GM23338 (cell line): ENCODE data around the gene POLE. TPM values are rescaled to one million over a fixed set of nuclear protein-coding genes. Genes with fewer than 3 reads are reported as not detected.

Experiments
- ATAC-seq: fragments of 200-7000 bp; cut with Tn5 transposase; 3 replicates; pipeline ENCODE4 v1.9.1; 2020
- DNase-seq: peaks from one replicate; pipeline ENCODE4 v3.0.0-alpha.2; 2015; ENCODE audit warnings: low spot score
- H2AFZ ChIP-seq: fragments of 200-600 bp; sonication (generic); 2 replicates; pipeline ENCODE4 v1.8.0; 2016; ENCODE audit warnings: antibody characterized with exemption, mild to moderate bottlenecking, moderate library complexity
- H3F3A ChIP-seq: fragments of 200-600 bp; sonication (generic); replicated peaks from 2 replicates; pipeline ENCODE4 v1.8.0; 2017; ENCODE audit warnings: antibody characterized with exemption, mixed run types, low read depth
- H3K27ac ChIP-seq: fragments of 200-600 bp; sonication (generic); 2 replicates; pipeline ENCODE4 v1.6.1; 2016; ENCODE audit warnings: low read depth
- H3K27me3 ChIP-seq: fragments of 200-600 bp; sonication (generic); 2 replicates; pipeline ENCODE4 v1.8.0; 2016; ENCODE audit warnings: mild to moderate bottlenecking, mixed run types, moderate library complexity; ENCODE audit not compliant: insufficient read depth
- H3K36me3 ChIP-seq: fragments of 200-600 bp; sonication (generic); 2 replicates; pipeline ENCODE4 v1.8.0; 2016; ENCODE audit warnings: mild to moderate bottlenecking; ENCODE audit not compliant: insufficient read depth
- H3K4me1 ChIP-seq: fragments of 200-600 bp; sonication (generic); 2 replicates; pipeline ENCODE4 v1.8.0; 2016; ENCODE audit warnings: mild to moderate bottlenecking, moderate library complexity; ENCODE audit not compliant: insufficient read depth
- H3K4me2 ChIP-seq: fragments of 200-600 bp; sonication (generic); 2 replicates; pipeline ENCODE4 v1.7.1; 2017; ENCODE audit warnings: mixed run types
- H3K4me3 ChIP-seq: fragments of 200-600 bp; sonication (generic); 2 replicates; pipeline ENCODE4 v1.6.1; 2016; ENCODE audit warnings: mixed run types
- H3K79me2 ChIP-seq: fragments of 200-600 bp; sonication (generic); replicated peaks from 2 replicates; pipeline ENCODE4 v1.8.0; 2017; ENCODE audit warnings: mild to moderate bottlenecking; ENCODE audit not compliant: insufficient read depth
- H3K9me2 ChIP-seq: fragments of 200-600 bp; sonication (generic); 2 replicates; pipeline ENCODE4 v1.8.0; 2017; ENCODE audit not compliant: insufficient read depth
- H4K20me1 ChIP-seq: fragments of 200-600 bp; sonication (generic); replicated peaks from 2 replicates; pipeline ENCODE4 v1.8.0; 2017; ENCODE audit warnings: mild to moderate bottlenecking; ENCODE audit not compliant: insufficient read depth
- H3K27ac Mint-ChIP-seq: 2 replicates; pipeline ENCODE4 v1.8.0; 2020; ENCODE audit warnings: inconsistent platforms, mild to moderate bottlenecking, moderate library complexity, mixed read lengths
- H3K27me3 Mint-ChIP-seq: 3 replicates; pipeline ENCODE4 v1.8.0; 2022; ENCODE audit warnings: low read depth, mild to moderate bottlenecking, moderate library complexity, mixed read lengths, inconsistent platforms; ENCODE audit not compliant: insufficient read depth, poor library complexity
- H3K36me3 Mint-ChIP-seq: 3 replicates; pipeline ENCODE4 v1.8.0; 2021; ENCODE audit warnings: low read depth, mild to moderate bottlenecking, inconsistent platforms, moderate library complexity, mixed read lengths
- H3K4me1 Mint-ChIP-seq: 3 replicates; pipeline ENCODE4 v1.8.0; 2020; ENCODE audit warnings: mild to moderate bottlenecking, inconsistent platforms, mixed read lengths
- H3K4me3 Mint-ChIP-seq: 3 replicates; pipeline ENCODE4 v1.8.0; 2021; ENCODE audit warnings: moderate library complexity, mild to moderate bottlenecking, inconsistent platforms, mixed read lengths
- H3K9me3 Mint-ChIP-seq: 3 replicates; pipeline ENCODE4 v1.8.0; 2020; ENCODE audit warnings: moderate library complexity, mild to moderate bottlenecking, inconsistent platforms, mixed read lengths
- EZH2 ChIP-seq: fragments of 200-600 bp; sonication (generic); IDR thresholded peaks from one replicate; pipeline ENCODE4 v1.8.0; 2017; ENCODE audit warnings: antibody characterized with exemption, mild to moderate bottlenecking, low read depth; ENCODE audit not compliant: unreplicated experiment
- EZH2phosphoT487 ChIP-seq: fragments of 200-600 bp; sonication (generic); IDR thresholded peaks from one replicate; pipeline ENCODE4 v1.8.1; 2018; ENCODE audit warnings: antibody characterized with exemption; ENCODE audit not compliant: unreplicated experiment
- JUNB ChIP-seq: IDR thresholded peaks from one replicate; pipeline ENCODE4 v1.6.1; 2016; ENCODE audit warnings: antibody characterized with exemption; ENCODE audit not compliant: unreplicated experiment
- NANOG ChIP-seq: IDR thresholded peaks from 2 replicates; pipeline ENCODE4 v1.6.1; 2016; ENCODE audit warnings: antibody characterized with exemption, borderline replicate concordance
- POLR2AphosphoS5 ChIP-seq: IDR thresholded peaks from 2 replicates; pipeline ENCODE4 v1.6.1; 2016; ENCODE audit warnings: antibody characterized with exemption, low read depth
- ZNF114 ChIP-seq: fragments of 250-450 bp; sonication (Bioruptor Pico); IDR thresholded peaks from 2 replicates; pipeline ENCODE4 v1.5.0; 2020; ENCODE audit warnings: mild to moderate bottlenecking, moderate library complexity
- ZNF331 ChIP-seq: fragments of 250-450 bp; sonication (Bioruptor Pico); IDR thresholded peaks from 2 replicates; pipeline ENCODE4 v1.5.0; 2020; ENCODE audit warnings: low read depth, mild to moderate bottlenecking, moderate library complexity
- ZNF462 ChIP-seq: fragments of 250-450 bp; sonication (Bioruptor Pico); IDR thresholded peaks from 2 replicates; pipeline ENCODE4 v1.5.0; 2020; ENCODE audit warnings: mild to moderate bottlenecking, moderate library complexity
- polyA plus RNA-seq: library from polyadenylated mRNA; unstranded; fragments of >200 nt; fragmentation: Nextera tagmentation; extraction: Ambion mirVana; gene quantifications from 2 replicates; pipeline ENCODE4 v1.2.1, GENCODE V29; 2016
- total RNA-seq: library from RNA; depleted of rRNA; stranded (reverse); fragments of >200 nt; shearing (Covaris generic); gene quantifications from 2 replicates; pipeline ENCODE4 v1.2.3, GENCODE V29; 2014

Gene POLE
- total and polyA plus RNA-seq, 2 experiments from 2014 or later, result 33.6 to 125 TPM

- TF ChIP-seq NANOG (no peak), EZH2 (no peak), POLR2AphosphoS5 (no peak), ZNF114 (CRISPR knock-in tag) (no peak), EZH2phosphoT487 (no peak), ZNF331 (CRISPR knock-in tag) (no peak), ZNF462 (CRISPR knock-in tag) (no peak)
Observed at GRCh38 chr12:132620113-132620898, 66.8 kb downstream of the POLE start (continued).

- H3K9me2 ChIP-seq, result no peaks in the 10 kb centered on the region
- Mint-ChIP-seq H3K4me3 (no peak overlapping the region), H3K9me3 (peaks cover 30% of the 10 kb centered on the region), H3K36me3 (peaks cover 17% of the 10 kb centered on the region), H3K27me3 (peaks cover 51% of the 10 kb centered on the region), H3K27ac (no peak overlapping the region), H3K4me1 (peaks cover 14% of the 10 kb centered on the region)
- 0 out of 2 replicates have a peak, but pooled peaks cover 3% of the 10 kb centered on the region for H3F3A ChIP-seq
- peak overlapping the region; percentile 44 for H3K4me3 ChIP-seq
- no peaks in the 10 kb centered on the region for H3K36me3 ChIP-seq
- ATAC-seq, result peak; percentile 10
- peak overlapping the region; percentile 68 for H3K4me2 ChIP-seq
- 0 out of 2 replicates have a peak, but pooled peaks cover 6% of the 10 kb centered on the region for H4K20me1 ChIP-seq
- no peak overlapping the region for H2AFZ ChIP-seq
- H3K27ac ChIP-seq, result no peak overlapping the region
- no peaks in the 10 kb centered on the region for H3K79me2 ChIP-seq
- DNase-seq, result peak; percentile 46
- H3K4me1 ChIP-seq, result peaks cover 6% of the 10 kb centered on the region; the same call in 1 of the 2 replicates
- peaks cover 53% of the 10 kb centered on the region for H3K27me3 ChIP-seq
- TF ChIP-seq EZH2 (peak; percentile 50), ZNF114 (CRISPR knock-in tag) (no peak), JUNB (no peak)
Observed at GRCh38 chr12:132619386-132620112, 67.6 kb downstream of the POLE start.
